ENCODE measurements around the gene ZNF343.

The ZNF343 gene

DNA sequence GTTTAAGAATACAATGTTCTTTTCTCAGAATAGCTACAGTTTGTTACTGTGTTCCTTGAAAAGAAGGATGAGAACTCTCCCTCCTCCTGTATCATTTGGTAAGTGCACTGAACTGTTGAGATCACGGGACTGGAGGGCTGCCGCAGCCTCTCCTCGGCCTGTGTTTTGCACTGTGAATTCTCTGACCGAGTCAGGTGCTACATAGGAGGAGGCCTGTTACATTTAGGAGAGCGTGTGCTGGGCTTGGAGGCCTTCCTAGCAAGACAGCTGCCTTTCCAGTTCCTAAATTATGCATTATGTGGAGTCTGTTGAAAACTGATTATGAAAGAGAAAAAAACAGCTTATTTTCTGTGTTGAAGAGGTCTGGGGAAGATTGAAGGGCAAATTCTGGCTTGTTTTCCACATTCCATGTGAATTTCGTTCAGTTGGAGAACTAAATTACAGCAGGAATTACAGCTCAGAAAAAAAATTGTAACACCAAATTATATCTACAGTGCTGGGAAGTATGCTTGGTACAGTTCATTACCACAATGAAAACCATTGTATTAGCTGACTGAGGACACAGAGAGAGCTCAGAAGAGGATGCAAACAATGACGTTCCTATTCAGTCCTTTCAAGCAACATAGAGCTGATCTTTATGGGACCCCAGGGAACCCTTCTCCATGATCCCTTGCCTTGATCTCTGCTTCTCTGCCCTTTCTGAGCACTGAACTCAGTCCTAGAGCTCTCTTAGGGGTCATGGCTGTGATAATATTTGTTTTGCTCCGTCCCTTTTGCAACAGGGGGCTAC lies 30.4 kb upstream of the ZNF343 start:
- peaks cover 9% of the 10 kb centered on the region for H3K4me1 ChIP-seq (ENCODE audit: insufficient read depth, insufficient read length)
- H3K36me3 ChIP-seq (ENCODE audit: insufficient read depth, insufficient read length, low read length), result no peaks in the 10 kb centered on the region
- DNase-seq (ENCODE audit: low read depth, low spot score), result no peak
- no peak overlapping the region for H3K4me3 ChIP-seq (ENCODE audit: insufficient read length, low read depth)
- no peaks in the 10 kb centered on the region for H3K9me3 ChIP-seq (ENCODE audit: insufficient read depth, low read length)
- H3K9ac ChIP-seq (ENCODE audit: insufficient read length, low read depth), result no peak overlapping the region
- no peak for TF ChIP-seq YY1 (IDR thresholded peaks at IDR 0.05; ENCODE audit: insufficient read depth, insufficient read length)
- no peak for TF ChIP-seq SUZ12 (IDR thresholded peaks at IDR 0.05; ENCODE audit: extremely low read depth, insufficient read depth, insufficient read length)
- TF ChIP-seq ZNF274 (IDR thresholded peaks at IDR 0.05; ENCODE audit: low read depth, low read length), result no peak
- peaks cover 15% of the 10 kb centered on the region for H3K27me3 ChIP-seq (ENCODE audit: insufficient read depth, insufficient read length)

DNA sequence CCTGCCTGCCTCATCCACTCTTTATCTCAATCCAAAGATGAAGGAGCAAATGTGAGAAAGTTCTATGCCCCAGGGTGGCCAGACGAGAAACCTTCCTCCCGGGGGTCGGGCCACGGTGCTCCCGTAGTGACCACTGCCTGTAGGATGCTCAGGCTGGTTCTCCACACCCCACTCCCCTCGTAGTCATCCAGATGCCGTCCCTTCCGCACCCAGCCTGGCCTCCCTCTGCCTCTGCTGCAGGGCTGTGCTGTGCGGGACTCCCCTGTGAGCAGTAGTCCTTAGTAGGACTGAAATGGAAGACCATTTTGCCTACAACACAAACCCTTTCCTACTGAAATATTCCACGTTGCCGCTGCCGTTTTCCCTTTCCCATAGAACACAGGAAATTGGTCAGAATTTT lies 29.6 kb upstream of the ZNF343 start:
- no peaks in the 10 kb centered on the region for H3K9me3 ChIP-seq (ENCODE audit: insufficient read depth, low read length)
- DNase-seq (ENCODE audit: low read depth, low spot score), result no peak
- peaks cover 15% of the 10 kb centered on the region for H3K27me3 ChIP-seq (ENCODE audit: insufficient read depth, insufficient read length)
- H3K4me3 ChIP-seq (ENCODE audit: insufficient read length, low read depth), result no peak overlapping the region
- H3K9ac ChIP-seq (ENCODE audit: insufficient read length, low read depth), result no peak overlapping the region
- H3K36me3 ChIP-seq (ENCODE audit: insufficient read depth, insufficient read length, low read length), result no peaks in the 10 kb centered on the region
- no peak for TF ChIP-seq ZNF274 (IDR thresholded peaks at IDR 0.05; ENCODE audit: low read depth, low read length)
- no peak for TF ChIP-seq YY1 (IDR thresholded peaks at IDR 0.05; ENCODE audit: insufficient read depth, insufficient read length)
- no peak for TF ChIP-seq SUZ12 (IDR thresholded peaks at IDR 0.05; ENCODE audit: extremely low read depth, insufficient read depth, insufficient read length)
- H3K4me1 ChIP-seq (ENCODE audit: insufficient read depth, insufficient read length), result peaks cover 9% of the 10 kb centered on the region

DNA sequence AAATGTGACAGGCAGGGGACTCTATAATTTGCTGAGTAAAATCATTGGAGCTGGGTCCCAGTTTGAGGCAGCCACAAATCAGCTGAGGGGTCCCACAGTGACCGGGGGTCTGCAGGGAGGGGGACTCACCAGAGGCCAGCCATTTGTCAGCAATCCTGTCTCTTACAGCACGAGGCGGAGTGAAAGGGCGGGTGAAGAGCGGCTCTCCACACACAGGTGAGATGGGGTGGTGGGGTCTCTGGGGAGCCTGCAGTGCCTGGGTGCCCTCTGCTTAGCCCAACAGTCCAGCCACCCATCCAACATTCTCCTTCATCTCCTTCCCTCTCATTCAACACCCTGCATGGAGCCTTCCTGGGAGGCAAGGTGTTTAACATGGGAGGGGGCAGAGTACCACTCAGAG lies 28.4 kb upstream of the ZNF343 start:
- H3K27me3 ChIP-seq (ENCODE audit: insufficient read depth, insufficient read length), result peaks cover 15% of the 10 kb centered on the region
- no peak for TF ChIP-seq YY1 (IDR thresholded peaks at IDR 0.05; ENCODE audit: insufficient read depth, insufficient read length)
- TF ChIP-seq ZNF274 (IDR thresholded peaks at IDR 0.05; ENCODE audit: low read depth, low read length), result no peak
- TF ChIP-seq SUZ12 (IDR thresholded peaks at IDR 0.05; ENCODE audit: extremely low read depth, insufficient read depth, insufficient read length), result no peak
- no peak overlapping the region for H3K9ac ChIP-seq (ENCODE audit: insufficient read length, low read depth)
- H3K4me3 ChIP-seq (ENCODE audit: insufficient read length, low read depth), result no peak overlapping the region
- no peaks in the 10 kb centered on the region for H3K36me3 ChIP-seq (ENCODE audit: insufficient read depth, insufficient read length, low read length)
- no peak for DNase-seq (ENCODE audit: low read depth, low spot score)
- peaks cover 9% of the 10 kb centered on the region for H3K4me1 ChIP-seq (ENCODE audit: insufficient read depth, insufficient read length)
- no peaks in the 10 kb centered on the region for H3K9me3 ChIP-seq (ENCODE audit: insufficient read depth, low read length)

DNA sequence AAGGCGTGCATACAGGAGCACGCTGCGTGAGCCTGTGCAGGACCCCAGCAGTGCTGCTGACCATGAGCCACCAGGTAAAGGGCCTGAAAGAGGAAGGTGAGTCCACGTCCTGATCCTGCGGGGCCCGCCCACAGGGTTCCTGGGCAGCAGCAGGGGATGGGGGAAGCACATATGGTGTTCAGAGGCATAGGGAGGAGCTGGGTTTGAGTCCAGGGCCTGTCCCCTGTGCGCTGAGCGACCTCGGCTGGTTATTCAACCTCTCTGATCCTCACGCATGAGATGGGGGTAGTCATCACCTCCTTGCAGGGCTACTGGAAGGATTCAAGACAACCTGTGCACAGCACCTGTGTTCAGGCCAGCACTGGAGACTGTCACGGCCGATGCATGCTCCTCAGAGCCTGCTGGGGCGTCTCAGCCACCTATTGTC lies 27.9 kb upstream of the ZNF343 start, which contains the start of gene TMC2:
TMC2 (plus strand) TSS at position 14 of the 427 bp plus-strand sequence; CDS start at position 63, 49 bp downstream.
- Histone ChIP-seq H3K4me3 (ENCODE audit: insufficient read length, low read depth) (no peak within 1 kb of the TSS), H3K4me1 (ENCODE audit: insufficient read depth, insufficient read length) (peaks cover 9% of the 10 kb centered on the region), H3K36me3 (ENCODE audit: insufficient read depth, insufficient read length, low read length) (no peaks in the 10 kb centered on the region), H3K27me3 (ENCODE audit: insufficient read depth, insufficient read length) (peaks cover 19% of the 10 kb centered on the region), H3K9me3 (ENCODE audit: insufficient read depth, low read length) (no peaks in the 10 kb centered on the region), H3K9ac (ENCODE audit: insufficient read length, low read depth) (no peak within 1 kb of the TSS)
- TF ChIP-seq ZNF274 (IDR thresholded peaks at IDR 0.05; ENCODE audit: low read depth, low read length) (no peak), SUZ12 (IDR thresholded peaks at IDR 0.05; ENCODE audit: extremely low read depth, insufficient read depth, insufficient read length) (no peak), YY1 (IDR thresholded peaks at IDR 0.05; ENCODE audit: insufficient read depth, insufficient read length) (no peak)
- no peak for DNase-seq (ENCODE audit: low read depth, low spot score)

DNA sequence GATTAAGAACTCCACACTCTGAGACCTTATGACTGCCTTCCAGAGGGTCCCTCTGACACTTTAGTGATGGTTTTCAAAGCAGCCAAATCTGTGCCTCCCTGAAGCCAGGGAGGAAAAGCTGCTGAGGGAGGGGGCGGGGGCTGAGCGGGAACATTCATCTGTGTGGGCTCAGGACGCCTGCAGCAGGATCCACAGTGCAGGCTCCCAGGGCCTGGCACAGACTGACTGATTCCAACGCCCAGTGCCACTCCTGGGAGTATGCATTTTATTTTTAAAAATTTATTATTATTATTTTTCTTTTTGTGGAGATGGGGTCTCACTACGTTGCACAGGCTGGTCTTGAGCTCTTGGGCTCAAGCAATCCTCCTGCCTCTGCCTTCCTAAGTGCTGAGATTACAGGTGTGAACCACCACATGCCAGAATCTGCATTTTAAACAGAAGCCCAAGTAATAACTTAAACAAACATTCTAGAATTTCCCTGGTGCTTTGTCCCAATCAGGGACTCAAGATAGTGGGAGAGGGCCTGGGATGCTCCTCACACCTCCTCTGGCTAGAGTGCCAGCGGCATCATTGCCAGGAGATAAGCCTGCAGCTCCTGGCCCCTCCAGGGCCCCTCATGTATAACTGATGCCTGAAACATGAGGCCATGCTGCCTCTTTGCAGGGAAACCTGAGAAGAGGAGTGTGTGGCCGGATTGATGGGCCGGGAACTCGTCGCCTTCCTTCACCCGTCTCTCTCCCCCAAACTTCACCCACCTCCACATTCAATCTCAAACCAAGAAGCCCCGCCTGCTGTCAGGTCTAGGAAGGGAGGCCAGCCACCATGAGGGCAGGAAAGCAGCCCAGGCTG lies 27.2 kb upstream of the ZNF343 start:
- Histone ChIP-seq H3K9ac (ENCODE audit: insufficient read length, low read depth) (no peak overlapping the region), H3K4me3 (ENCODE audit: insufficient read length, low read depth) (no peak overlapping the region), H3K4me1 (ENCODE audit: insufficient read depth, insufficient read length) (peaks cover 9% of the 10 kb centered on the region), H3K9me3 (ENCODE audit: insufficient read depth, low read length) (no peaks in the 10 kb centered on the region), H3K36me3 (ENCODE audit: insufficient read depth, insufficient read length, low read length) (no peaks in the 10 kb centered on the region), H3K27me3 (ENCODE audit: insufficient read depth, insufficient read length) (peaks cover 19% of the 10 kb centered on the region)
- no peak for DNase-seq (ENCODE audit: low read depth, low spot score)
- no peak for TF ChIP-seq SUZ12 (IDR thresholded peaks at IDR 0.05; ENCODE audit: extremely low read depth, insufficient read depth, insufficient read length)
- no peak for TF ChIP-seq ZNF274 (IDR thresholded peaks at IDR 0.05; ENCODE audit: low read depth, low read length)
- TF ChIP-seq YY1 (IDR thresholded peaks at IDR 0.05; ENCODE audit: insufficient read depth, insufficient read length), result no peak

DNA sequence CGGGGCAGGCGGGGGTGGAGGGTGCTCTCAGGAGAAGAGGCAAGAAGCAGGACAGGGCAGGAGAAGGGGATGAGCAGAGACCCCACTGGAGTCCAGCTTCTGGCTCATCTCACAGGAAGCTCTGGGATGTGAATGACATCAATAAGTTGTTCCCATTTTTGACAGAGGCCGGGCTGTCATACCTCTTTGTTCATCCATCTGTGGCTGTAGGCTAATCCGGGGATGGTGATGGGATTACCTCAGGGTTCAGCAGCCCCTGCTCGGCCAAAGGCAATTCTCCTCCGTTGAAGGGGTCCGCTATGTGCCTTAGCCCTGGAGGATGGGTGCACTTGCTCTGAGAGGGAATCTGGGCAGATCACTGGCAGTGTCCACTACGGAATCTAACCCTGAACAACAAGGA lies 24.4 kb upstream of the ZNF343 start:
- no peak overlapping the region for H3K4me3 ChIP-seq (ENCODE audit: insufficient read length, low read depth)
- TF ChIP-seq YY1 (IDR thresholded peaks at IDR 0.05; ENCODE audit: insufficient read depth, insufficient read length) (no peak), ZNF274 (IDR thresholded peaks at IDR 0.05; ENCODE audit: low read depth, low read length) (no peak), SUZ12 (IDR thresholded peaks at IDR 0.05; ENCODE audit: extremely low read depth, insufficient read depth, insufficient read length) (no peak)
- H3K27me3 ChIP-seq (ENCODE audit: insufficient read depth, insufficient read length), result peaks cover 18% of the 10 kb centered on the region
- no peaks in the 10 kb centered on the region for H3K9me3 ChIP-seq (ENCODE audit: insufficient read depth, low read length)
- H3K9ac ChIP-seq (ENCODE audit: insufficient read length, low read depth), result no peak overlapping the region
- no peaks in the 10 kb centered on the region for H3K36me3 ChIP-seq (ENCODE audit: insufficient read depth, insufficient read length, low read length)
- DNase-seq (ENCODE audit: low read depth, low spot score), result no peak
- H3K4me1 ChIP-seq (ENCODE audit: insufficient read depth, insufficient read length), result peaks cover 9% of the 10 kb centered on the region

All from NT2/D1 (cell line).